DMS79 treated with DMSO at 0.1 percent for 48 hours (cell line): ENCODE measurements around the gene NUP214.
"Not testable (repeated sequence)": the region's sequence is repeated elsewhere in the genome, so short reads cannot be mapped to it uniquely, and the experiment has no call there.

Experiments used
- DNase-seq: peaks from one replicate; lab custom pipeline; 2025; lab: John Stamatoyannopoulos, UW

NUP214 gene

GRCh38 chr9:131193051-131193450 lies 67.7 kb downstream of the NUP214 start:
- DNase-seq = no peak

- DNase-seq = peak; percentile 75
These were observed 69.4 kb downstream of the NUP214 start for GRCh38 chr9:131194762-131195161.

- DNase-seq = peak; percentile 71
These were observed 72.0 kb downstream of the NUP214 start for GRCh38 chr9:131197160-131197911.

- peak; percentile 74 for DNase-seq
These were observed 72.8 kb downstream of the NUP214 start for GRCh38 chr9:131198041-131198715.

- DNase-seq = no peak
These were observed 76.5 kb downstream of the NUP214 start for GRCh38 chr9:131201856-131202255.

GRCh38 chr9:131203431-131204218 lies 78.2 kb downstream of the NUP214 start:
- no peak for DNase-seq

- no peak for DNase-seq
These were observed 78.9 kb downstream of the NUP214 start for GRCh38 chr9:131204285-131204684.

- no peak for DNase-seq
These were observed 81.1 kb downstream of the NUP214 start for GRCh38 chr9:131206495-131206894.

- DNase-seq = not testable (repeated sequence)
These were observed 86.5 kb downstream of the NUP214 start for GRCh38 chr9:131211920-131212319.

- DNase-seq = no peak
These were observed 89.0 kb downstream of the NUP214 start for GRCh38 chr9:131214286-131214856.

GRCh38 chr9:131214876-131215275 lies 89.5 kb downstream of the NUP214 start:
- DNase-seq = no peak

GRCh38 chr9:131216806-131217205 lies 91.4 kb downstream of the NUP214 start:
- DNase-seq = no peak

GRCh38 chr9:131217331-131218031 lies 92.1 kb downstream of the NUP214 start:
- DNase-seq = peak; percentile 47

- DNase-seq = no peak
These were observed 93.0 kb downstream of the NUP214 start for GRCh38 chr9:131218370-131218769.

- no peak for DNase-seq
These were observed 95.1 kb downstream of the NUP214 start for GRCh38 chr9:131220485-131220884.

- no peak for DNase-seq
These were observed 97.1 kb downstream of the NUP214 start for GRCh38 chr9:131222460-131222859.

- DNase-seq = no peak
These were observed 100.8 kb downstream of the NUP214 start for GRCh38 chr9:131226226-131226625.

GRCh38 chr9:131227112-131227958 lies 101.9 kb downstream of the NUP214 start:
- DNase-seq = peak; percentile 78

GRCh38 chr9:131227959-131228460 lies 102.6 kb downstream of the NUP214 start:
- peak; percentile 81 for DNase-seq

GRCh38 chr9:131228988-131229387 lies 103.6 kb downstream of the NUP214 start:
- DNase-seq = peak; percentile 27

GRCh38 chr9:131233556-131233955 lies 108.2 kb downstream of the NUP214 start:
- no peak for DNase-seq
